DMS53 treated with DMSO at 0.1 percent for 48 hours (cell line): ENCODE results near the gene AKR1B1.
"Not testable (repeated sequence)": the region's sequence is repeated elsewhere in the genome, so short reads cannot be mapped to it uniquely, and the experiment has no call there.

Experiments
- DNase-seq: peaks from one replicate; lab custom pipeline; 2025; ENCODE audit not compliant: unreplicated experiment; lab: John Stamatoyannopoulos, UW

AKR1B1 gene

GRCh38 chr7:134458806-134459698, at the start of gene AKR1B1:
Gene AKR1B1 (minus strand): TSS chr7:134459100. CDS start chr7:134459062, 38 bp downstream.
- peak; percentile 81 for DNase-seq

- DNase-seq, result no peak
These were observed 47.0 kb upstream of the AKR1B1 start for GRCh38 chr7:134505856-134506255.

- no peak for DNase-seq
These were observed 45.8 kb upstream of the AKR1B1 start for GRCh38 chr7:134504660-134505164.

- no peak for DNase-seq
These were observed 43.8 kb upstream of the AKR1B1 start for GRCh38 chr7:134502463-134503371.

- DNase-seq, result no peak
These were observed 42.1 kb upstream of the AKR1B1 start for GRCh38 chr7:134500982-134501381.

- DNase-seq, result no peak
These were observed 41.5 kb upstream of the AKR1B1 start for GRCh38 chr7:134500406-134500805.

- DNase-seq, result no peak
These were observed 36.6 kb upstream of the AKR1B1 start for GRCh38 chr7:134495546-134495945.

GRCh38 chr7:134493091-134493490, 34.2 kb upstream of the AKR1B1 start:
- DNase-seq, result no peak

GRCh38 chr7:134487721-134488120, 28.8 kb upstream of the AKR1B1 start:
- not testable (repeated sequence) for DNase-seq

- DNase-seq, result no peak
These were observed 26.3 kb upstream of the AKR1B1 start for GRCh38 chr7:134485203-134485602.

GRCh38 chr7:134483296-134483695, 24.4 kb upstream of the AKR1B1 start:
- DNase-seq, result no peak

GRCh38 chr7:134482858-134483257, 24.0 kb upstream of the AKR1B1 start:
- no peak for DNase-seq

- no peak for DNase-seq
These were observed 22.3 kb upstream of the AKR1B1 start for GRCh38 chr7:134481167-134481566.

- peak; percentile 31 for DNase-seq
These were observed 21.8 kb upstream of the AKR1B1 start for GRCh38 chr7:134480730-134481129.

GRCh38 chr7:134480202-134480601, 21.3 kb upstream of the AKR1B1 start:
- no peak for DNase-seq

- no peak for DNase-seq
These were observed 19.8 kb upstream of the AKR1B1 start for GRCh38 chr7:134478707-134479106.

GRCh38 chr7:134477954-134478353, 19.1 kb upstream of the AKR1B1 start:
- DNase-seq, result no peak

GRCh38 chr7:134476044-134476443, 17.1 kb upstream of the AKR1B1 start:
- no peak for DNase-seq

- no peak for DNase-seq
These were observed 15.9 kb upstream of the AKR1B1 start for GRCh38 chr7:134474828-134475227.

GRCh38 chr7:134473861-134474291, 15.0 kb upstream of the AKR1B1 start:
- no peak for DNase-seq

GRCh38 chr7:134472572-134473244, 13.8 kb upstream of the AKR1B1 start:
- no peak for DNase-seq
